GM23338 (cell line): ENCODE measurements around the gene IFI44L. TPM values are rescaled to one million over a fixed set of nuclear protein-coding genes. Genes with fewer than 3 reads are reported as not detected.

Source experiments
- ATAC-seq: fragments of 200-7000 bp; cut with Tn5 transposase; 3 replicates; pipeline ENCODE4 v1.9.1; 2020
- DNase-seq: peaks from one replicate; pipeline ENCODE4 v3.0.0-alpha.2; 2015; ENCODE audit warnings: low spot score
- H2AFZ ChIP-seq: fragments of 200-600 bp; sonication (generic); 2 replicates; pipeline ENCODE4 v1.8.0; 2016; ENCODE audit warnings: antibody characterized with exemption, mild to moderate bottlenecking, moderate library complexity
- H3F3A ChIP-seq: fragments of 200-600 bp; sonication (generic); replicated peaks from 2 replicates; pipeline ENCODE4 v1.8.0; 2017; ENCODE audit warnings: antibody characterized with exemption, mixed run types, low read depth
- H3K27ac ChIP-seq: fragments of 200-600 bp; sonication (generic); 2 replicates; pipeline ENCODE4 v1.6.1; 2016; ENCODE audit warnings: low read depth
- H3K27me3 ChIP-seq: fragments of 200-600 bp; sonication (generic); 2 replicates; pipeline ENCODE4 v1.8.0; 2016; ENCODE audit warnings: mild to moderate bottlenecking, mixed run types, moderate library complexity; ENCODE audit not compliant: insufficient read depth
- H3K36me3 ChIP-seq: fragments of 200-600 bp; sonication (generic); 2 replicates; pipeline ENCODE4 v1.8.0; 2016; ENCODE audit warnings: mild to moderate bottlenecking; ENCODE audit not compliant: insufficient read depth
- H3K4me1 ChIP-seq: fragments of 200-600 bp; sonication (generic); 2 replicates; pipeline ENCODE4 v1.8.0; 2016; ENCODE audit warnings: mild to moderate bottlenecking, moderate library complexity; ENCODE audit not compliant: insufficient read depth
- H3K4me2 ChIP-seq: fragments of 200-600 bp; sonication (generic); 2 replicates; pipeline ENCODE4 v1.7.1; 2017; ENCODE audit warnings: mixed run types
- H3K4me3 ChIP-seq: fragments of 200-600 bp; sonication (generic); 2 replicates; pipeline ENCODE4 v1.6.1; 2016; ENCODE audit warnings: mixed run types
- H3K79me2 ChIP-seq: fragments of 200-600 bp; sonication (generic); replicated peaks from 2 replicates; pipeline ENCODE4 v1.8.0; 2017; ENCODE audit warnings: mild to moderate bottlenecking; ENCODE audit not compliant: insufficient read depth
- H3K9me2 ChIP-seq: fragments of 200-600 bp; sonication (generic); 2 replicates; pipeline ENCODE4 v1.8.0; 2017; ENCODE audit not compliant: insufficient read depth
- H4K20me1 ChIP-seq: fragments of 200-600 bp; sonication (generic); replicated peaks from 2 replicates; pipeline ENCODE4 v1.8.0; 2017; ENCODE audit warnings: mild to moderate bottlenecking; ENCODE audit not compliant: insufficient read depth
- H3K27ac Mint-ChIP-seq: 2 replicates; pipeline ENCODE4 v1.8.0; 2020; ENCODE audit warnings: inconsistent platforms, mild to moderate bottlenecking, moderate library complexity, mixed read lengths
- H3K27me3 Mint-ChIP-seq: 3 replicates; pipeline ENCODE4 v1.8.0; 2022; ENCODE audit warnings: low read depth, mild to moderate bottlenecking, moderate library complexity, mixed read lengths, inconsistent platforms; ENCODE audit not compliant: insufficient read depth, poor library complexity
- H3K36me3 Mint-ChIP-seq: 3 replicates; pipeline ENCODE4 v1.8.0; 2021; ENCODE audit warnings: low read depth, mild to moderate bottlenecking, inconsistent platforms, moderate library complexity, mixed read lengths
- H3K4me1 Mint-ChIP-seq: 3 replicates; pipeline ENCODE4 v1.8.0; 2020; ENCODE audit warnings: mild to moderate bottlenecking, inconsistent platforms, mixed read lengths
- H3K4me3 Mint-ChIP-seq: 3 replicates; pipeline ENCODE4 v1.8.0; 2021; ENCODE audit warnings: moderate library complexity, mild to moderate bottlenecking, inconsistent platforms, mixed read lengths
- H3K9me3 Mint-ChIP-seq: 3 replicates; pipeline ENCODE4 v1.8.0; 2020; ENCODE audit warnings: moderate library complexity, mild to moderate bottlenecking, inconsistent platforms, mixed read lengths
- CREB1 ChIP-seq: fragments of 250-450 bp; sonication (Bioruptor Pico); IDR thresholded peaks from 2 replicates; pipeline ENCODE4 v1.5.0; 2020; ENCODE audit warnings: low read depth, mild to moderate bottlenecking, moderate library complexity
- CTCF ChIP-seq, 2 experiments: fragments of 200-600 bp in 1 of 2; sonication (generic) in 1 of 2; conservative IDR thresholded peaks; 2 replicates each; pipeline versions ENCODE4 v1.5.1 to v1.6.1; 2016 to 2017; ENCODE audit warnings: antibody characterized with exemption in 2 of 2, low read depth in 2 of 2, mild to moderate bottlenecking in 2 of 2, moderate library complexity in 1 of 2
- EZH2 ChIP-seq: fragments of 200-600 bp; sonication (generic); IDR thresholded peaks from one replicate; pipeline ENCODE4 v1.8.0; 2017; ENCODE audit warnings: antibody characterized with exemption, mild to moderate bottlenecking, low read depth; ENCODE audit not compliant: unreplicated experiment
- NANOG ChIP-seq: IDR thresholded peaks from 2 replicates; pipeline ENCODE4 v1.6.1; 2016; ENCODE audit warnings: antibody characterized with exemption, borderline replicate concordance
- REST ChIP-seq: IDR thresholded peaks from one replicate; pipeline ENCODE4 v1.6.1; 2018; ENCODE audit warnings: antibody characterized with exemption; ENCODE audit not compliant: unreplicated experiment
- STAT1 ChIP-seq: IDR thresholded peaks from one replicate; pipeline ENCODE4 v1.6.1; 2016; ENCODE audit warnings: antibody characterized with exemption; ENCODE audit not compliant: unreplicated experiment
- polyA plus RNA-seq: library from polyadenylated mRNA; unstranded; fragments of >200 nt; fragmentation: Nextera tagmentation; extraction: Ambion mirVana; gene quantifications from 2 replicates; pipeline ENCODE4 v1.2.1, GENCODE V29; 2016
- total RNA-seq: library from RNA; depleted of rRNA; stranded (reverse); fragments of >200 nt; shearing (Covaris generic); gene quantifications from 2 replicates; pipeline ENCODE4 v1.2.3, GENCODE V29; 2014
- TF ChIP-seq, protein P1 (sequence below): IDR thresholded peaks from 2 replicates; pipeline ENCODE4 v1.6.1; 2016; ENCODE audit warnings: antibody characterized with exemption
- TF ChIP-seq, protein P2 (sequence below): fragments of 250-450 bp; sonication (Bioruptor Pico); IDR thresholded peaks from 2 replicates; pipeline ENCODE4 v1.5.0; 2020; ENCODE audit warnings: mild to moderate bottlenecking, moderate library complexity

The IFI44L gene
- total and polyA plus RNA-seq, 2 experiments from 2014 or later, result not detected

DNA sequence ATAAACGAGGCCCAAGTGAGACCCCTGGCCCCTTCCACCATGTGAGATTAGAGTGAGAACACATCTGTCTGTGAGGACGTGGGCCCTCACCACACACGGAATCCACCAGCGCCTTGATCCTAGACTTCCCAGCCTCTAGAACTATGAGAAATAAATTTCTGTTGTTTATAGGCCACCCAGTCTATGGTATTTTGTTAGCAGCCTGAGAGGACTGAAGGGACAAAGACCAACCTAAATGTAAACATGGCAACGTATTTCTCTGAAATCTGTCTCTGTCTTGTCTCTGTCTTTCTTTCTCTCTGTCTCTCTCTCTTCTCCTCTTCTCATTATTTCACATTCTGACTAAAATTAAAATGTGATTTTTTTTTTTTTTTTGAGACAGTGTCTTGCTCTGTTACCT, 15.6 kb upstream of the IFI44L start (continued):
- TF ChIP-seq, protein P1, sequence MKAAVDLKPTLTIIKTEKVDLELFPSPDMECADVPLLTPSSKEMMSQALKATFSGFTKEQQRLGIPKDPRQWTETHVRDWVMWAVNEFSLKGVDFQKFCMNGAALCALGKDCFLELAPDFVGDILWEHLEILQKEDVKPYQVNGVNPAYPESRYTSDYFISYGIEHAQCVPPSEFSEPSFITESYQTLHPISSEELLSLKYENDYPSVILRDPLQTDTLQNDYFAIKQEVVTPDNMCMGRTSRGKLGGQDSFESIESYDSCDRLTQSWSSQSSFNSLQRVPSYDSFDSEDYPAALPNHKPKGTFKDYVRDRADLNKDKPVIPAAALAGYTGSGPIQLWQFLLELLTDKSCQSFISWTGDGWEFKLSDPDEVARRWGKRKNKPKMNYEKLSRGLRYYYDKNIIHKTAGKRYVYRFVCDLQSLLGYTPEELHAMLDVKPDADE, result no peak
- no peak for TF ChIP-seq CTCF (conservative IDR thresholded peaks at IDR 0.05; ENCODE audit: low read depth in 2 of 2)

DNA sequence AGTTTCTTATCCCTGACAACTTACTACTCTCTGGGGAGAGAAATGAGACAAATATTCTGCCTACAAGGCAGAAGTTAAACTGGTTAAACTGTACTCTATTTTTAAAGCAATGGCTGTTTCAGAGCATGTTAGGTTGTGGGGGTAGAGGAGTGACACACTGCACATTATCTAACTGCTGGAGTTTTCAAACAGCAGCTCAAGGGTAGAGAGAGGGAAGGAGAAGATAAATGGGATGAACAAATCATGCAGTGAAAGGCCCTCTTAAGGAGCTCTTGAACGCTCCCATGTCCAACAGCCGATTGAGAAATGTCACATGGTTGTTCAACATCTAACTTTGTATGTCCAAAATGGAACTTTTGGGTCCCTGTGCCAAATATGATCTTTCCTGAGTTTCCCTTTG, 14.0 kb upstream of the IFI44L start:
- Mint-ChIP-seq H3K36me3 (no peaks in the 10 kb centered on the region), H3K27ac (no peak overlapping the region)
- ATAC-seq, result no peak
- TF ChIP-seq NANOG (no peak), CTCF (conservative IDR thresholded peaks at IDR 0.05; ENCODE audit: low read depth in 2 of 2) (no peak), REST (no peak), STAT1 (no peak), CREB1 (CRISPR knock-in tag) (no peak), EZH2 (no peak)
- TF ChIP-seq, protein P2, sequence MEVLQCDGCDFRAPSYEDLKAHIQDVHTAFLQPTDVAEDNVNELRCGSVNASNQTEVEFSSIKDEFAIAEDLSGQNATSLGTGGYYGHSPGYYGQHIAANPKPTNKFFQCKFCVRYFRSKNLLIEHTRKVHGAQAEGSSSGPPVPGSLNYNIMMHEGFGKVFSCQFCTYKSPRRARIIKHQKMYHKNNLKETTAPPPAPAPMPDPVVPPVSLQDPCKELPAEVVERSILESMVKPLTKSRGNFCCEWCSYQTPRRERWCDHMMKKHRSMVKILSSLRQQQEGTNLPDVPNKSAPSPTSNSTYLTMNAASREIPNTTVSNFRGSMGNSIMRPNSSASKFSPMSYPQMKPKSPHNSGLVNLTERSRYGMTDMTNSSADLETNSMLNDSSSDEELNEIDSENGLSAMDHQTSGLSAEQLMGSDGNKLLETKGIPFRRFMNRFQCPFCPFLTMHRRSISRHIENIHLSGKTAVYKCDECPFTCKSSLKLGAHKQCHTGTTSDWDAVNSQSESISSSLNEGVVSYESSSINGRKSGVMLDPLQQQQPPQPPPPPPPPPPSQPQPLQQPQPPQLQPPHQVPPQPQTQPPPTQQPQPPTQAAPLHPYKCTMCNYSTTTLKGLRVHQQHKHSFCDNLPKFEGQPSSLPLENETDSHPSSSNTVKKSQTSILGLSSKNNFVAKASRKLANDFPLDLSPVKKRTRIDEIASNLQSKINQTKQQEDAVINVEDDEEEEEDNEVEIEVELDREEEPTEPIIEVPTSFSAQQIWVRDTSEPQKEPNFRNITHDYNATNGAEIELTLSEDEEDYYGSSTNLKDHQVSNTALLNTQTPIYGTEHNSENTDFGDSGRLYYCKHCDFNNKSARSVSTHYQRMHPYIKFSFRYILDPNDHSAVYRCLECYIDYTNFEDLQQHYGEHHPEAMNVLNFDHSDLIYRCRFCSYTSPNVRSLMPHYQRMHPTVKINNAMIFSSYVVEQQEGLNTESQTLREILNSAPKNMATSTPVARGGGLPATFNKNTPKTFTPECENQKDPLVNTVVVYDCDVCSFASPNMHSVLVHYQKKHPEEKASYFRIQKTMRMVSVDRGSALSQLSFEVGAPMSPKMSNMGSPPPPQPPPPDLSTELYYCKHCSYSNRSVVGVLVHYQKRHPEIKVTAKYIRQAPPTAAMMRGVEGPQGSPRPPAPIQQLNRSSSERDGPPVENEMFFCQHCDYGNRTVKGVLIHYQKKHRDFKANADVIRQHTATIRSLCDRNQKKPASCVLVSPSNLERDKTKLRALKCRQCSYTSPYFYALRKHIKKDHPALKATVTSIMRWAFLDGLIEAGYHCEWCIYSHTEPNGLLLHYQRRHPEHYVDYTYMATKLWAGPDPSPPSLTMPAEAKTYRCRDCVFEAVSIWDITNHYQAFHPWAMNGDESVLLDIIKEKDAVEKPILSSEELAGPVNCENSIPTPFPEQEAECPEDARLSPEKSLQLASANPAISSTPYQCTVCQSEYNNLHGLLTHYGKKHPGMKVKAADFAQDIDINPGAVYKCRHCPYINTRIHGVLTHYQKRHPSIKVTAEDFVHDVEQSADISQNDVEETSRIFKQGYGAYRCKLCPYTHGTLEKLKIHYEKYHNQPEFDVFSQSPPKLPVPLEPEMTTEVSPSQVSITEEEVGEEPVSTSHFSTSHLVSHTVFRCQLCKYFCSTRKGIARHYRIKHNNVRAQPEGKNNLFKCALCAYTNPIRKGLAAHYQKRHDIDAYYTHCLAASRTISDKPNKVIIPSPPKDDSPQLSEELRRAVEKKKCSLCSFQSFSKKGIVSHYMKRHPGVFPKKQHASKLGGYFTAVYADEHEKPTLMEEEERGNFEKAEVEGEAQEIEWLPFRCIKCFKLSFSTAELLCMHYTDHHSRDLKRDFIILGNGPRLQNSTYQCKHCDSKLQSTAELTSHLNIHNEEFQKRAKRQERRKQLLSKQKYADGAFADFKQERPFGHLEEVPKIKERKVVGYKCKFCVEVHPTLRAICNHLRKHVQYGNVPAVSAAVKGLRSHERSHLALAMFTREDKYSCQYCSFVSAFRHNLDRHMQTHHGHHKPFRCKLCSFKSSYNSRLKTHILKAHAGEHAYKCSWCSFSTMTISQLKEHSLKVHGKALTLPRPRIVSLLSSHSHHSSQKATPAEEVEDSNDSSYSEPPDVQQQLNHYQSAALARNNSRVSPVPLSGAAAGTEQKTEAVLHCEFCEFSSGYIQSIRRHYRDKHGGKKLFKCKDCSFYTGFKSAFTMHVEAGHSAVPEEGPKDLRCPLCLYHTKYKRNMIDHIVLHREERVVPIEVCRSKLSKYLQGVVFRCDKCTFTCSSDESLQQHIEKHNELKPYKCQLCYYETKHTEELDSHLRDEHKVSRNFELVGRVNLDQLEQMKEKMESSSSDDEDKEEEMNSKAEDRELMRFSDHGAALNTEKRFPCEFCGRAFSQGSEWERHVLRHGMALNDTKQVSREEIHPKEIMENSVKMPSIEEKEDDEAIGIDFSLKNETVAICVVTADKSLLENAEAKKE, result no peak
- TF ChIP-seq, protein P1, result no peak

More for the DNA sequence above, 14.0 kb upstream of the IFI44L start:
- H3K4me1 ChIP-seq, result no peaks in the 10 kb centered on the region
- Mint-ChIP-seq H3K27me3 (peaks cover 5% of the 10 kb centered on the region), H3K9me3 (no peaks in the 10 kb centered on the region; the same call in 2 of the 3 replicates), H3K4me3 (no peak overlapping the region), H3K4me1 (no peaks in the 10 kb centered on the region)
- no peaks in the 10 kb centered on the region for H3K9me2 ChIP-seq
- no peak overlapping the region for H3K4me2 ChIP-seq
- no peak overlapping the region for H3K4me3 ChIP-seq
- H2AFZ ChIP-seq, result no peak overlapping the region
- H4K20me1 ChIP-seq, result no peaks in the 10 kb centered on the region
- no peak for DNase-seq
- no peaks in the 10 kb centered on the region for H3F3A ChIP-seq
- H3K36me3 ChIP-seq, result no peaks in the 10 kb centered on the region
- no peaks in the 10 kb centered on the region for H3K27me3 ChIP-seq
- H3K79me2 ChIP-seq, result no peaks in the 10 kb centered on the region
- no peak overlapping the region for H3K27ac ChIP-seq
